ENCODE data around the gene COL23A1.
"Not testable (repeated sequence)": the region's sequence is repeated elsewhere in the genome, so short reads cannot be mapped to it uniquely, and the experiment has no call there.

COL23A1 gene

DNA sequence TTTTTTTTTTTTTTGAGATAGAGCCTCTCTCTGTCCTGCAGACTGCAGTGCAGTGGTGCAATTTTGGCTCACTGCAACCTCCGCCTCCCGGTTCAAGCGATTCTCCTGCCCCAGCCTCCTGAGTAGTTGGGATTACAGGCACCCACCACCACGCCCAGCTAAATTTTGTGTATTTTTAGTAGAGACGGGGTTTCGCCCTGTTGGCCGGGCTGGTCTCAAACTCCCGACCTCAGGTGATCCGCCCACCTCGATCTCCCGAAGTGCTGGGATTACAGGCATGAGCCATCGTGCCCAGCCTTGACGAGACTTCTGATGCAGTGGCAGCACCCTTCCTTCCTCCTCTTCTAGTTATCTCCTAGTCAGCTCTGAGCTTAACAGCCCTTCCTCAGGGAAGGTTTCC, 361.1 kb downstream of the COL23A1 start:
- Mint-ChIP-seq H3K4me1 (ENCODE audit: low read depth in 2 of 2) (peaks cover 42 to 49% of the 10 kb centered on the region in 2 donors), H3K4me3 (peak overlapping the region; percentile 76 to 79), H3K27ac (peak overlapping the region; percentile 74 to 88), H3K36me3 (ENCODE audit: insufficient read depth) (peaks cover 40% of the 10 kb centered on the region)
- DNase-seq; H3K27me3 Mint-ChIP-seq; ATAC-seq (replicated peaks); H3K9me3 Mint-ChIP-seq: not testable (repeated sequence)

DNA sequence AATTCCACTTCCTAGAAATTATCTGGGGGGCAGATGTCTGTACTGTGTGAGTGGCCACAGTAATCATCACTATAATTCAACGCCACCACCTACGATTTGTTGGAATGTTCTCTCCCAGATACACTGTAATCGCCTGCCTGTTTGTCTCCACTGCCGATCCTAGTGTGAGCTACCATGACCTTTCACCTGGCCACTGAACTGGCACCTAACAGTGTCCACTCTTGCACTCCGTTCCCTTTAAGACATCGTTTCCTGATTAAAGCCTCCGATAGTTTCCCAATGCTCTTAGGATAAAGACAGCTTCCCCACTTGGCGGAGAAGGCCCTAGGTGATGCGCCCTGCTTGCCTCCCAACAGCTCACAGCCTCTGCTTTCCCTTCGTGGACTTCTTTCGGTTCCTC, 361.6 kb downstream of the COL23A1 start:
- Mint-ChIP-seq H3K4me1 (ENCODE audit: low read depth in 2 of 2) (peaks cover 47 to 52% of the 10 kb centered on the region in 2 donors), H3K36me3 (ENCODE audit: insufficient read depth) (peaks cover 44% of the 10 kb centered on the region), H3K9me3 (no peaks in the 10 kb centered on the region), H3K4me3 (no peak overlapping the region), H3K27ac (peak overlapping the region; percentile 74 to 88), H3K27me3 (no peaks in the 10 kb centered on the region)
- no peak for DNase-seq
- ATAC-seq (replicated peaks): no peak

DNA sequence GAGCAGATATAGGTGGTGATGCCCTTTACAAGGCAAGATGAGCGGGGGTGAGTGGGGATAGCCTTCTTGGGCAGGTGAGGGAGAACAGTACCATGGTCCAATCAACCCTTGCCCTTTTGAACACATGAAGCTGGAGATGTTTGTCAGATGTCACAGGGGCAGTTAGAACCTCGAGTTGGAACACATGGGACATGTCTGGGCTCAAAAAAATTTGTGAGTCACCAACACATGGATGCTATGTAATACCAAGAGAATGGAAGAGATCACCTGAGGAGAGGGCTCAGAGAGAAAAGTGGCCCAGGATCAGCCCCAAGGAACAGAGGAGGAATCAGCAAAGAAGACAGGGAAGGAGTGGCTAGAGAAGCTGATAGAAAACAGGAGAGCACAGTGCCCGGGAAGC, 362.3 kb downstream of the COL23A1 start:
- no peaks in the 10 kb centered on the region for H3K9me3 Mint-ChIP-seq
- no peak overlapping the region for H3K4me3 Mint-ChIP-seq
- DNase-seq (no peak), ATAC-seq (replicated peaks) (no peak)
- peaks cover 49% of the 10 kb centered on the region for H3K36me3 Mint-ChIP-seq (ENCODE audit: insufficient read depth)
- peak overlapping the region; percentile 5 to 88 for H3K27ac Mint-ChIP-seq
- no peaks in the 10 kb centered on the region for H3K27me3 Mint-ChIP-seq
- peaks cover 52 to 58% of the 10 kb centered on the region in 2 donors for H3K4me1 Mint-ChIP-seq (ENCODE audit: low read depth in 2 of 2)

DNA sequence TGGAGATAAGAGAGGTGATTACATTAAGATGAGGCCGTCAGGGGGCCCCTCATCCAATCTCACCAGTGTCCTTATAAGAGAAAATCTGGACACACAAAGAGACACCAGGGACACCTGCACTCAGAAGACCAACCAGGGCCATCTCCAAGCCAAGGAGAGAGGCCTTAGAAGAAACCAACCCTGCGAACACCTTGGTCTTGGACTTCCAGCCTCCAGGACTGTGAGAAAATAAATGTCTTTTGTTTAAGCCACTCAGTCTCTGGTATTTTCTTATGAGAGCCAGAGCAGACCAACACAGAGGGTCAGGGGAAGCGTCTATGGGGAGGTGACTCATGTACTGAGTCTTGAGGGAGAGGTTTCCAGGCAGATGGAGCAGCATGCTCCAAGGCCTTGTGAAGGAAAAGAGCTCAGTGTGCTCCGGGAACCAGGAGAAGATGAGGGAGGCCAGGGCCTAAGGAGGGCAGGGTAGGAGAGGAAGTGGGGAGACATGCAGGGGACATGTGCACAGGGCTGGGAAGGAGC, 363.0 kb downstream of the COL23A1 start:
- H3K4me3 Mint-ChIP-seq: peak overlapping the region in 1 of 2 donors; percentile 3
- peak overlapping the region; percentile 5 to 88 for H3K27ac Mint-ChIP-seq
- peaks cover 50% of the 10 kb centered on the region for H3K36me3 Mint-ChIP-seq (ENCODE audit: insufficient read depth)
- DNase-seq (no peak), ATAC-seq (replicated peaks) (no peak)
- H3K4me1 Mint-ChIP-seq (ENCODE audit: low read depth in 2 of 2): peaks cover 52 to 58% of the 10 kb centered on the region in 2 donors
- H3K27me3 Mint-ChIP-seq: no peaks in the 10 kb centered on the region
- no peaks in the 10 kb centered on the region for H3K9me3 Mint-ChIP-seq

DNA sequence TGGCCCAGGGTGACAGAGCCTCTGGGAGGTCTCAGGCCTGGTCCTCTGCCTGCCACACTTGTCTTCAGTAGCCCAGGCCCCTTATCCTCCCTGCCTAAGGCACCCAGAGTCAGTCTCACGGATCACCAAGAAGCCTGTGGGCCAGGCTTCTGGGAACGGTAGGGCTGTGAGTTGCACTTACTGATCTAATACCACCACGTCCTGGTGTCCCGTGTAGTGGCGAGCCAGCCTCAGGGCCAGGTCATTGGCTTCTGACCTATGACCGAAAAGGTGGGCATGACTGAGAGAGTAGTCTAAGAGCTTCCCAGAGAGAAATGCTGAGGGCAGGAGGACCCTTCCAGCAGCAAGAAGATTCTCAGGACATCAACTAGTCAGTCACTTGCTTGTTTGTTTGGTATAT, 365.0 kb downstream of the COL23A1 start:
- peak overlapping the region in 1 of 2 donors; percentile 76 for H3K27ac Mint-ChIP-seq
- ATAC-seq (replicated peaks): no peak

DNA sequence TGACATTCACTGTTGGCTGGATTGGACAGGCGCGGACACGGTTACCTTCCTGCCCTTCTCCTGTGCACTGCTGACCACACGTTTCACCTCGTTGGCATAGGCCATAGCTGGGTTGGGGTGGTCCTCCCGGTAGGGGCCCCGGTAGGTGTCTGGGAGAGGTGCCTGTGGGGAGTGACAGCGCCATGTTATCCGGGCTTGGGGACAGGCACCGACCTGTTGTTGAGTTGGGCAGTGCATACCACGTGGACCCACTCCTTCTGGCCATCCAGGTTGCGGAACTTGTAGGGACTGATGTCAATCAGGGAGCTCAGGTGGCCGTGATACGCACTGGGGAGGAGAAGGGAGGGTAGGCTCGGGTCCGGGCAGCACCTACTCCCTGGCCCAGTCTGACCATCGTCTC, 365.8 kb downstream of the COL23A1 start:
- no peak for ATAC-seq (replicated peaks)
- H3K36me3 Mint-ChIP-seq (ENCODE audit: insufficient read depth): peaks cover 50% of the 10 kb centered on the region
- no peaks in the 10 kb centered on the region for H3K27me3 Mint-ChIP-seq
- H3K4me1 Mint-ChIP-seq (ENCODE audit: low read depth in 2 of 2): peaks cover 36 to 40% of the 10 kb centered on the region in 2 donors
- no peak overlapping the region for H3K4me3 Mint-ChIP-seq
- H3K9me3 Mint-ChIP-seq: no peaks in the 10 kb centered on the region
- peak overlapping the region in 1 of 2 donors; percentile 76 for H3K27ac Mint-ChIP-seq
- no peak for DNase-seq

More for the DNA sequence above, 365.0 kb downstream of the COL23A1 start:
- H3K27me3 Mint-ChIP-seq: no peaks in the 10 kb centered on the region
- H3K36me3 Mint-ChIP-seq (ENCODE audit: insufficient read depth): peaks cover 50% of the 10 kb centered on the region
- no peaks in the 10 kb centered on the region for H3K9me3 Mint-ChIP-seq
- no peak for DNase-seq
- no peak overlapping the region for H3K4me3 Mint-ChIP-seq
- H3K4me1 Mint-ChIP-seq (ENCODE audit: low read depth in 2 of 2): peaks cover 43 to 47% of the 10 kb centered on the region in 2 donors

DNA sequence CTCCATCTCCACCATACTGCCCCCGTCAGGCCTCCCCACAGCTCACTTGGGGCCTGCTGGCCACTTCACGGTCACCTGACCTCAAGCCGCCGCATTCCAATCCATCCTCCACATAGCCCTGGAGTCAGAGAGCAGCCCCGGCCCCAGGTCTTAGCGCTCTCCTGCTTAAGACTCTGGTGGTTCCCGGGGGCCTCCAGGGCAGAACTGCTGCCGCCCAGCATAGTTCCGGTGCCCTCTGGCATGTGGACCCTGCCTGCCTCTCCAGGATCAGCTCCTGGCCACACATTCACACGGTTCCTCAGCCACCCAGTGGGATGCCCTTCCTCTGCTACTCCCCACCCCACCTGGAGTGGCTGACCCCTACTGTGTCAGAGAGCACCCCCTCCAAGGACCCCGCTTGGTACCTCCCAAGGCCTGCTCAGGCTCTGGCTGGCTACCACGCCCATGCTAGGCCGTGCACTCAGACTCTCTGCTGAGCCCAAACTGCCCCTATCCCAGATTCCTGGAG, 366.3 kb downstream of the COL23A1 start:
- Mint-ChIP-seq H3K27ac (peak overlapping the region in 1 of 2 donors; percentile 50), H3K4me1 (ENCODE audit: low read depth in 2 of 2) (peaks cover 33 to 36% of the 10 kb centered on the region in 2 donors), H3K27me3 (no peaks in the 10 kb centered on the region), H3K9me3 (no peaks in the 10 kb centered on the region), H3K36me3 (ENCODE audit: insufficient read depth) (peaks cover 50% of the 10 kb centered on the region), H3K4me3 (no peak overlapping the region)
- ATAC-seq (replicated peaks) (no peak), DNase-seq (no peak)

DNA sequence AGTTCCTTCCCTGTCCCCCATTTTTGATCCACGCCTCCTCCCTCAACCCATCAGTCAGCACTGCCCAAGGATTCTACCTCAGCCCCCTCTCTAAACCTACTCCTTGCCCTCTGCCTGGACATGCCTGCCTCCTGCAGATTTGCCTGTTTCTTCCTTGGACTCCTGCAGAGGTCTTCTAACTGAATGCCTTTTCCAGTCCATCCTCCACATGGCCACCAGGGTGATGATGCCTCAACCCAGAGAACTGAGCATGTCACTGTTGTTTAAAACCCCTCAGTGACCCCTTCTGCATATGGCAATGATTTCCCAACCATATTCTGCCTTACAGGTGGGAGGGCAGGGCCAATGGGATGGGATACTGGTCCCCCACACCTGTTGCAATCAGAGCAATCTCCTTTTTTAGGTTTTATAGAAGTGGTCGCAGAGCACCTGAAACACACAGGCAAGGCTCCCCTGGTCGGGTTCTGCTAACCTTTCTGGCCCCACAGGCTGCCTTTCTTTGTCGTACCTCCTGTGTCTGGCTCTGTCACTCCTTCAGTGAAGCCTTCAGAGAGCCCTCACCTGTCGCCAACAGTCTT, 366.9 kb downstream of the COL23A1 start:
- Mint-ChIP-seq H3K27ac (peak overlapping the region; percentile 50 to 56), H3K27me3 (no peaks in the 10 kb centered on the region), H3K9me3 (no peaks in the 10 kb centered on the region), H3K36me3 (ENCODE audit: insufficient read depth) (peaks cover 54% of the 10 kb centered on the region), H3K4me3 (no peak overlapping the region), H3K4me1 (ENCODE audit: low read depth in 2 of 2) (peaks cover 31 to 32% of the 10 kb centered on the region in 2 donors)
- DNase-seq: no peak
- no peak for ATAC-seq (replicated peaks)

DNA sequence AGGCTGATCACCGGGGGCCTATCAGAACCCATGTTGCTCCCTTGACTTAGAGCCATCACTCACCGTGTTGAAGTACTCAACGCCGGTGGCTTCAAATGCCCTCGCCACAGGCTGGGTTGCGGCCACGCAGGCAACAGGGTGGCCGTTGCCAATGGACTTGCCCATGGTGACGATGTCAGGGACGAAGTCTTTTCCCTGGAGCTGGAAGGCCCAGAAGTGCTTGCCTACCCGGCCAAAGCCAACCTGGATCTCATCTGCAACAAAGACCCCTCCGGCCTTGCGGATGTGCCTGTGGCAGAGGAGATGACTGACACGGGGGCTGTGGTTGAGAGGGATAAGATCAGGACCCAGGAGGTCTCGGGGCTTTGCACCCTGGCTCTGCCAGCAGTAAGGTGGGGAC, 367.9 kb downstream of the COL23A1 start:
- ATAC-seq (replicated peaks) (no peak), DNase-seq (no peak)
- peaks cover 23 to 24% of the 10 kb centered on the region in 2 donors for H3K4me1 Mint-ChIP-seq (ENCODE audit: low read depth in 2 of 2)
- no peaks in the 10 kb centered on the region for H3K27me3 Mint-ChIP-seq
- peak overlapping the region; percentile 29 to 56 for H3K27ac Mint-ChIP-seq
- H3K36me3 Mint-ChIP-seq (ENCODE audit: insufficient read depth): peaks cover 53% of the 10 kb centered on the region
- no peak overlapping the region for H3K4me3 Mint-ChIP-seq
- no peaks in the 10 kb centered on the region for H3K9me3 Mint-ChIP-seq

DNA sequence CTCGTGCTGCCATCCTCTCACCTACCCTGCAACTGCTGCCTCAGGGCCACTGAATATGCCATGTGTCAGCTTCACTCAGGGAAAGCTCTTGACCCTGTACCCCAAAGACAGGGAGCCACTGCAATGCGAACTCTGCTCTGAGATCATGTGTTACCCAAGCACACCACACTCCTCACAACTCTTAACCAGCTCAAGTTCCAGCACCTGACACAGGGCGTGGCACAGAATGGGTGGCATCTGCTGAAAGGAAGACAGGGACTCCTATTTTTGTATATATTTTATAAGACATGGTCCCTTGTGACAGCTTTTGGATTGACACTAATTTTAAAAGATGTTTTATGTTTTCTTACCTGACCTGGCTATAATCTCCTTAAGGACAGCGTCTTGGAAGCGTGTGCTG, 368.3 kb downstream of the COL23A1 start:
- Mint-ChIP-seq H3K9me3 (no peaks in the 10 kb centered on the region), H3K27ac (peak overlapping the region; percentile 29 to 56), H3K4me3 (no peak overlapping the region), H3K36me3 (ENCODE audit: insufficient read depth) (peaks cover 57% of the 10 kb centered on the region), H3K4me1 (ENCODE audit: low read depth in 2 of 2) (peaks cover 18 to 22% of the 10 kb centered on the region in 2 donors), H3K27me3 (no peaks in the 10 kb centered on the region)
- no peak for DNase-seq
- no peak for ATAC-seq (replicated peaks)

DNA sequence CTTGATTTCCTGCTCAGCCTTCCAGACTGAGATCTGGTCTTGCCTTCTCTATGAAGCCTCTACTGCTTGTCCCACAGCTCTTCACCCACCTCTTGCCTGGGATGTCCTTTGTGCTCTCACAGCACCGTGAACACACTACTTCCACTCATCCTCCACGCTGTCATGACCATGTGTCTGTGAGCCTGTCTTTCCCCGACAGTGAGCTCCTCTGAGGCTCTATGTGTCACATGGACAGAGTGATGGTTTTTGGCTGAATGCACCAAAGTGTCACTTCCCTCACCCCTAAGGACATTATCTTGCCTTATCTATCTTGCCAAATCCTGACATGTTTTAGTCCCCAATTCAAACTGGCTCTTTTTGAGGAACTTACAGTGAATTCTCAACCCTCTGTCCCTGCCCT, 368.9 kb downstream of the COL23A1 start:
- peaks cover 62% of the 10 kb centered on the region for H3K36me3 Mint-ChIP-seq (ENCODE audit: insufficient read depth)
- H3K27ac Mint-ChIP-seq: peak overlapping the region; percentile 29 to 56
- H3K4me1 Mint-ChIP-seq (ENCODE audit: low read depth in 2 of 2): peaks cover 18 to 22% of the 10 kb centered on the region in 2 donors
- no peaks in the 10 kb centered on the region for H3K27me3 Mint-ChIP-seq
- H3K4me3 Mint-ChIP-seq: no peak overlapping the region
- DNase-seq (no peak), ATAC-seq (replicated peaks) (no peak)
- H3K9me3 Mint-ChIP-seq: no peaks in the 10 kb centered on the region

DNA sequence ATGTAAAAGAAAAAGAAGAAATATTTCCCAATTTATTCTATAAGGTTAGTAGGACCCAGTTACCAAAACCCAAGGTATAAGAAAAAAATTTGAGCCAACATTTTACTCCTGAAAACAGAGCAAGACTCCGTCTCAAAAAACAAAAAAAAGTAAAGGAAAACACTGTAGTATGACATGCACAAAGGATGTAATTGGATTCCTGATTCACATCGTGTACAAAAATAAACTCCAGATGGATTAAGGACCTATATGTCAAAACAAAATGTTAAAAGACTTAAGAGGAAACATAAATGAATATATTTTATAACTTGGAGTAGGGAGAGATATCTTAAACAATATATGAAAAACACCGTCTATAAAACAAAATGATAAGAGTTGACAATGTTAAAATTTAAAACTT, 371.4 kb downstream of the COL23A1 start:
- ATAC-seq (replicated peaks): no peak
- Mint-ChIP-seq H3K4me1 (ENCODE audit: low read depth in 2 of 2) (peaks cover 27 to 28% of the 10 kb centered on the region in 2 donors), H3K9me3 (no peaks in the 10 kb centered on the region), H3K27ac (no peak overlapping the region), H3K27me3 (no peaks in the 10 kb centered on the region), H3K4me3 (no peak overlapping the region), H3K36me3 (ENCODE audit: insufficient read depth) (peaks cover 79% of the 10 kb centered on the region)
- DNase-seq: no peak

DNA sequence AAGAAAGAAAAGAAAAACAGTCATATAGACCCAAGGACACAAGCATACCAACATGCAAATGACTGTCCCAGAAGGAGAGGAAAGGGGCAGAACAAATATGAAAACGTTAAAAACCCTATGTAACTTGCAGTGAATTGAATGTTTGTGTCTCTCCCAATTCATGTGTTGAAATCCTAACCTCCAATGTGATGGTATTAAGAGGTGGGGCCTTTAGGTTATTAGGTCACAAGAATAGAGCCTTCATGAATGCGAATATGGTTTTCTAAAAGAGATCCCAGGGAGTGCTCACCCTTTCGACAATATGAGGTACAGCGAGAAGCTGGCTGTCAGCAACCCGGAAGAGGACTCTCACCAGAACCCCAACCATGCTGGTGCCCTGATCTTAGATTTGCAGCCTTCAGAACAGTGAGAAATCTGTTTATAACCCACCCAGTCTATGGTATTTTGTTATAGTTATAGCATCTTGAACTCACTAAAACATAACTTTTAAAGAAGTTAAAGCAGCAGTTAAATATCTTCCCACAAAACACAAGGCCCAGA, 371.9 kb downstream of the COL23A1 start:
- DNase-seq (no peak), ATAC-seq (replicated peaks) (no peak)
- Mint-ChIP-seq H3K36me3 (ENCODE audit: insufficient read depth) (peaks cover 77% of the 10 kb centered on the region), H3K4me3 (no peak overlapping the region), H3K27me3 (no peaks in the 10 kb centered on the region), H3K4me1 (ENCODE audit: low read depth in 2 of 2) (peaks cover 27% of the 10 kb centered on the region in 2 donors), H3K27ac (no peak overlapping the region), H3K9me3 (no peaks in the 10 kb centered on the region)

DNA sequence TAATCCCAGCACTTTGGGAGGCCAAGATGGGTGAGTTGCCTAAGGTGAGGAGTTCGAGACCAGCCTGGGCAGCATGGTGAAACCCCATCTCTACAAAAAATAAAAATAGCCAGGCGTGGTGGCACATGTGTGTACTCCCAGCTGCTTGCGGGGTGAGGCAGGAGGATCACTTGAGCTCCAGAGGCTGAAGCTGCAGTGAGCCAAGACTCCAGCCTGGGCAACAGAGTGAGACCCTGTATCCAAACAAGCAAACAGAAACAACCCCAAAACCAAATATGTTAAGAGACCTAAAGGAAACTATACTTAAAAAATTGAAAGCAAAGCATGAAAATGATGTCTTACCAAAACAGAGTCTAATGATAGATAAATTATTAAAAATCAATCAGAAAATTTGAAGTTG, 373.4 kb downstream of the COL23A1 start:
- peaks cover 23% of the 10 kb centered on the region in 2 donors for H3K4me1 Mint-ChIP-seq (ENCODE audit: low read depth in 2 of 2)
- H3K9me3 Mint-ChIP-seq: no peaks in the 10 kb centered on the region
- no peak overlapping the region for H3K4me3 Mint-ChIP-seq
- peak overlapping the region in 1 of 2 donors; percentile 62 for H3K27ac Mint-ChIP-seq
- ATAC-seq (replicated peaks) (no peak), DNase-seq (no peak)
- peaks cover 82% of the 10 kb centered on the region for H3K36me3 Mint-ChIP-seq (ENCODE audit: insufficient read depth)
- H3K27me3 Mint-ChIP-seq: no peaks in the 10 kb centered on the region

Data from effector memory CD8-positive, alpha-beta T cell (primary cell).